ENCODE measurements around the gene ASB17. TPM values are rescaled to one million over a fixed set of nuclear protein-coding genes. Genes with fewer than 3 reads are reported as not detected.
A peak's percentile ranks its signal among the peaks of the same experiment; 100 is the strongest.

The ASB17 gene
- total and polyA plus RNA-seq, 8 donors: not detected

DNA sequence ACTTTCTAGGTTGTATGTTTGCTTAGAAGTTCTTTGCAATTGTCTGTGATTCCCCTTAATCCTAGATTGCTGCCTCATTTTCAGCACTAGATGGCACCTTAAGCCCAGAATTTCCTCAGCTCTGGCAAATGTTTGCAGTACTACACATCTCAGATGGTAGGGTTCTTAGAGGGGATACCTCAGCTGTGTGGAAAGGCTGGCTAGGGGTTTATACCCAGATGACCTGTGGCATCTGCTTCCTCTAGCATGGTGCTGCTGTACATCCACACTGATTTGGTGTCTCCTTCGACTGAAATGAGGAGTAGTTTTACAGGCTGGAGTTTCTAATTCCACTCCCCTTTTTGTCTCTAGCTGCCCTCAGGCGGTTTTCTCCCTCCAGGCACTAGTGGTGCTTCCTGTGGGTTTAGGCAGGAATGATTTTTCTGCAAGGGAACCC lies 23.5 kb downstream of the ASB17 start:
- intact Hi-C loops (cut with DNase I): no loop called here
- no peak overlapping the region for H3K4me3 ChIP-seq
- H3K27me3 ChIP-seq: no peaks in the 10 kb centered on the region
- ATAC-seq (peak; percentile 14), DNase-seq (peak in 2 of 4 donors; percentile 23 to 34)
- no peaks in the 10 kb centered on the region for H3K36me3 ChIP-seq
- H3K4me1 ChIP-seq: no peaks in the 10 kb centered on the region
- TF ChIP-seq, protein P1, sequence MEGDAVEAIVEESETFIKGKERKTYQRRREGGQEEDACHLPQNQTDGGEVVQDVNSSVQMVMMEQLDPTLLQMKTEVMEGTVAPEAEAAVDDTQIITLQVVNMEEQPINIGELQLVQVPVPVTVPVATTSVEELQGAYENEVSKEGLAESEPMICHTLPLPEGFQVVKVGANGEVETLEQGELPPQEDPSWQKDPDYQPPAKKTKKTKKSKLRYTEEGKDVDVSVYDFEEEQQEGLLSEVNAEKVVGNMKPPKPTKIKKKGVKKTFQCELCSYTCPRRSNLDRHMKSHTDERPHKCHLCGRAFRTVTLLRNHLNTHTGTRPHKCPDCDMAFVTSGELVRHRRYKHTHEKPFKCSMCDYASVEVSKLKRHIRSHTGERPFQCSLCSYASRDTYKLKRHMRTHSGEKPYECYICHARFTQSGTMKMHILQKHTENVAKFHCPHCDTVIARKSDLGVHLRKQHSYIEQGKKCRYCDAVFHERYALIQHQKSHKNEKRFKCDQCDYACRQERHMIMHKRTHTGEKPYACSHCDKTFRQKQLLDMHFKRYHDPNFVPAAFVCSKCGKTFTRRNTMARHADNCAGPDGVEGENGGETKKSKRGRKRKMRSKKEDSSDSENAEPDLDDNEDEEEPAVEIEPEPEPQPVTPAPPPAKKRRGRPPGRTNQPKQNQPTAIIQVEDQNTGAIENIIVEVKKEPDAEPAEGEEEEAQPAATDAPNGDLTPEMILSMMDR (IDR thresholded peaks at IDR 0.05): no peak
- H3K27ac ChIP-seq: no peak overlapping the region
- H3K9me3 ChIP-seq: peaks cover 0 to 11% of the 10 kb centered on the region in 2 donors

DNA sequence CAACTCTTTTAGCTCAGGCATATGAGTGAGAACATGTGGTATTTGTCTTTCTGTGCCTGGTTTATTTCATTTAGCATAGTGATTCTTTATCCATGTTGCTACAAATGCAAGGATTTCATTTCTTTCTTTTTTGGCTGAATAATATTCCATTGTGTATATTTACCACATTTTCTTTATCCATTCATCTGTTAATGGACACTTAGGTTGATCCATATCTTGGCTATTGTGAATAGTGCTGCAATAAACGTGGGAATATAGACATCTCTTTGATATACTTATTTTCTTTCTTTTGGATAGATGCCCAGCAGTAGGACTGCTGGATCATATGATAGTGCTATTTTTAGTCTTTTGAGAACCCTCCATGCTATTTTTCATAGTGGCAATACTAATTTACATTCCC lies 30.8 kb downstream of the ASB17 start:
- TF ChIP-seq, protein P1 (IDR thresholded peaks at IDR 0.05): no peak
- H3K4me3 ChIP-seq: no peak overlapping the region
- intact Hi-C loops (cut with DNase I): no loop called here
- H3K27me3 ChIP-seq: no peaks in the 10 kb centered on the region
- no peak overlapping the region for H3K27ac ChIP-seq
- DNase-seq: no peak
- no peaks in the 10 kb centered on the region for H3K4me1 ChIP-seq
- no peaks in the 10 kb centered on the region for H3K36me3 ChIP-seq
- no peak for ATAC-seq
- H3K9me3 ChIP-seq: no peaks in the 10 kb centered on the region

DNA sequence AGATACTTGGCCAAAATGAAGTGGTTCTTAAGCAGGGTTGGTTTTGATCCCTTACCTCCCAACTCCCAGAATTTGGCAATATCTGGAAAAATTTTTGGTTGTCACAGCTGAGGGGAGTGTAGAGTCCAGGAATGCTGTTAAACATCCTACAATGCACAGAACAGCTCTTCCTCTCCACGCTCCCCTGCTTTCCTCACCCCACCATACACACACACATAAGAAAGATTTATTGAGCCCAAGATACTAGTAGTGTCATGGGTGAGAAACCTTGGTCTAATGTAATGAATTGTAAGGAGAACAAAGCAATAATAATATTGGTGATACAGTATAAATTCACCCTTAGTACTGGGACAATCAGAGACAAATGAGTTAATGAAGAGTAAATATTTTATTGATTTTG lies 47.8 kb downstream of the ASB17 start:
- Histone ChIP-seq H3K36me3 (no peaks in the 10 kb centered on the region), H3K9me3 (no peaks in the 10 kb centered on the region), H3K27ac (no peak overlapping the region), H3K4me3 (no peak overlapping the region), H3K27me3 (no peaks in the 10 kb centered on the region), H3K4me1 (no peaks in the 10 kb centered on the region)
- intact Hi-C loops (cut with DNase I): no loop called here
- no peak for DNase-seq
- TF ChIP-seq, protein P1 (IDR thresholded peaks at IDR 0.05): no peak
- no peak for ATAC-seq

DNA sequence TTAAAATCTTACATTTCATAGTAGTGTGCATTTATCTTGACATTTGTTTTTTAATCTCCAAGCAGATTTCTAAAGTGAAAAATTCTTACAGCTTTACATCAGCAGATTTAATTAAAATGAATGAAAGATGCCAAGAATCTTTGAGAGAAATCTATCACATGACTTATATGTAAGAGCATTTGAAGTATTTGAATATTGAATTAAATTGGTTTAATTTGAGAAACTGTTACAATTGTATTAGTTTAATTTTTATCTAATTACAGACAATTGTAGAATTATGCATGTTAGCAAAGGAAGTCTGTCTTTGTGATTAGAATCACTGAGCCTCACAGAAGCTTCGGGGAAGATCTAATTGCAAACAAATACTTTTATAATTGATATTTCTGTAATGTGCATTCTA lies 52.2 kb downstream of the ASB17 start:
- Histone ChIP-seq H3K27ac (no peak overlapping the region), H3K27me3 (no peaks in the 10 kb centered on the region), H3K4me3 (no peak overlapping the region), H3K4me1 (no peaks in the 10 kb centered on the region), H3K36me3 (no peaks in the 10 kb centered on the region), H3K9me3 (no peaks in the 10 kb centered on the region)
- intact Hi-C loops (cut with DNase I): no loop called here
- TF ChIP-seq, protein P1 (IDR thresholded peaks at IDR 0.05): no peak
- ATAC-seq (no peak), DNase-seq (no peak)

DNA sequence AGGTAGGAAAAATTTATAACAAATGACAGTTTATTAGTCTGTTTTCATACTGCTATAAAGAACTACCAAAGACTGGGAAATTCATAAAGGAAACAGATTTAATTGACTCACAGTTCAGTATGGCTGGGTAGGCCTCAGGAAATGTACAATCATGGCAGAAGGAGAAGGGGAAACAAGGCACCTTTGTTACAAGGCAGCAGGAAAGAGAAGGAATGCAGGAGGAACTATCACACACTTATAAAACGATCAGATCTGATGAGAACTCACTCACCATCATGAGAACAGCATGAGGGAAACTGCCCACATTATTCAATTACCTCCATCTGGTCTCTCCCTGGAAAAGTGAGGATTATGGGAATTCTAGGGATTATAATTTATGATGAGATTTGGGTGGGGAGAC lies 61.3 kb downstream of the ASB17 start:
- ATAC-seq (no peak), DNase-seq (no peak)
- Histone ChIP-seq H3K27ac (no peak overlapping the region), H3K4me1 (no peaks in the 10 kb centered on the region), H3K9me3 (no peaks in the 10 kb centered on the region), H3K4me3 (no peak overlapping the region), H3K36me3 (no peaks in the 10 kb centered on the region), H3K27me3 (no peaks in the 10 kb centered on the region)
- TF ChIP-seq, protein P1 (IDR thresholded peaks at IDR 0.05): no peak
- intact Hi-C loops (cut with DNase I): no loop called here

Other genes starting within 250 kb of the ASB17 start
- 10 to 100 TPM; 35.5 to 39.6 TPM for gene ACADM, start 207.7 kb downstream of the ASB17 start, total RNA-seq
- 10 to 100 TPM; 75.3 to 96.8 (median 83.3) TPM for gene ACADM, start 207.7 kb downstream of the ASB17 start, polyA plus RNA-seq (ENCODE audit: insufficient read length in 6 of 6)
- gene RABGGTB, start 146.1 kb downstream of the ASB17 start, total RNA-seq: 10 to 100 TPM; 65.1 to 81.0 TPM
- gene RABGGTB, start 146.1 kb downstream of the ASB17 start, polyA plus RNA-seq (ENCODE audit: insufficient read length in 6 of 6): 100 to 1,000 TPM in 1 of 6 donors, 10 to 100 TPM in 5; 73.9 to 103 (median 91.8) TPM
- gene MSH4, start 135.5 kb downstream of the ASB17 start, total RNA-seq: under 1 TPM; 0.47 to 0.94 TPM
- gene MSH4, start 135.5 kb downstream of the ASB17 start, polyA plus RNA-seq (ENCODE audit: insufficient read length in 6 of 6): under 1 TPM; 0.24 to 0.66 (median 0.39) TPM
- 10 to 100 TPM in 1 of 2 donors, 1 to 10 TPM in 1; 3.4 to 17.1 TPM for gene ST6GALNAC3, start 142.3 kb upstream of the ASB17 start, total RNA-seq
- 10 to 100 TPM; 24.8 to 37.7 (median 31.3) TPM for gene ST6GALNAC3, start 142.3 kb upstream of the ASB17 start, polyA plus RNA-seq (ENCODE audit: insufficient read length in 6 of 6)